HG03039 (cell line): ENCODE results near the gene ADAMTS20.
"Not testable (repeated sequence)": the region's sequence is repeated elsewhere in the genome, so short reads cannot be mapped to it uniquely, and the experiment has no call there.

Source experiments
- ATAC-seq: cut with Tn5 transposase; IDR thresholded peaks from one replicate; pipeline ENCODE4 v1.9.1; 2021; ENCODE audit warnings: mild to moderate bottlenecking, moderate library complexity; ENCODE audit not compliant: unreplicated experiment

Gene ADAMTS20

DNA sequence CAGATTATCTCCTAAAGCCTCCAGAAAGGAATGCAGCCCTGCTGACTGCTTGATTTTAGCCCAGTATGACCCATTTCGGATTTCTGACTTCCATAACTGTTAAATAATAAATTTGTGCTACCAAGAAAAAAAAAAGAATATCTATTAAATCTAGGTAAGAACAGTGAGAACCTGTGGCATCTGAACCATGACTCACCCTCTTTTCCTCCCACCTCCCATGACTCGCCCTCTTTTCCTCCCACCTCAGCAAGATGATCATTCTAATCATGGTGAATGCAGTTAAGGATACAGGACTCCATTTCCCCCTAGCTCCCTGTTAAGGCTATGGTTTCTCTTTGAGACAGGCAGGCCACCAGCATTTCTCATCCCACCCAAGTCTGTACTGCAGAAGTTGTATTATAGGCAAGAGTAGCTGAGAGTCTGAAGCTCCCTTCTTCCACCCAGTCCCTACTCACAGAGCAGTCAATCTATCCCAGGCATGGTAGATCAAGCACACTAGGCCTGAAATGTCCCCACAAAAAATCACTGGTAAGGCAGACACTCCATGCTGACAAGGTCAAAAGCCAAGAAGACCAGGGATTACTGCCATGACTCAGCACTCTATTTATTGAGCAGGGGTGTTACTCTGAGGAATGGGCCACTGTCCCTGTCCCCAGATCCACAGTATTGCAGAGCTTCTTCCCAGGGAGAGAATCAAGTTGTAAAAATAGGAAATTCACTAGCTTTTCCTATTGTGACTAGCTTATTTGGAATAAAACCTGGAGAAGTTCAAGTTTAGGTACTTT lies 188.9 kb downstream of the ADAMTS20 start:
- no peak for ATAC-seq

DNA sequence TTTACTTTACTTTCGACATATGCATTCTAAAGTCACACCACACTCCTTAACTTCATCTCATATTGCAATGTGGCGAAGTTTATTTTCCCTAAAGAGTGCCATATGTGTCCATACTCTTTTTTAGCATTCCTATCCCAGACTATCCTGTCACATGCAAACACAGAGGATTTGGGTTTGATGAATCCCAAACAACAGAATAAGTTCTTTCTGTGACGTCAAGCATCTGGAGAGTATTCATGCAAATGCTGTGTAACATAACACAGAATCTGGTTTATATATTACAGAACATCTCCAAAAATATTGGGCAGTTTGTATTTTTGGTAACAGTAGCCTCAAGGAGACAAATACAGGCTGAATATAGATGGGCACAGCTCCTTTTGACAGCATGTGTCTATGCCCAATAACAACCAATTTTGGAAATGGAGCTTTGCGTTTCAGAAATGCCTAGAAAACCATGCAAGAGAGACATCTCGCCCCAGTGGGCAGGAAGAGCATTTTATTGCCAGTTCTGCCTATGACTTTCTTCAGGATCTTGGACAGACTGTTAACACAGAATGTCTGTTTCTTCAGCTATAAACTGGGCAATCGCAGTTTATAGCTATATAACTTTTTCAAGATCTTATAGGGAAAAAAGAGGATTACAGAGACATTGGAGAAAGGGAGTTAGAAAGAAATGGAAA lies 190.8 kb downstream of the ADAMTS20 start:
- ATAC-seq = no peak

DNA sequence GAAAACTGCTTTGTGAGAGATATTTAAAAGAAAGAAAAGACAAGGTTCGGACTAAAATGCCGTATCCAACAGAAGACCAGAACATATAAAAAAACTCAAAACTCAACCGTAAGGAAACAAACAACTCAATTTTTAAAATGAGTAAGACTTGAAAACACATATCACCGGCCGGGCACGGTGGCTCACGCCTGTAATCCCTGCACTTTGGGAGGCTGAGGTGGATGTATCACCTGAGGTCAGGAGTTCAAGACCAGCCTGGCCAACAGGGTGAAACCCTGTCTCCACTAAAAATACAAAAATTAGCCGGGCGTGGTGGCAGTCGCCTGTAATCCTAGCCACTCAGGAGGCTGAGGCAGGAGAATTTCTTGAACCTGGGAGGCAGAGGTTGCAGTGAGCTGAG lies 192.0 kb downstream of the ADAMTS20 start:
- ATAC-seq = not testable (repeated sequence)

DNA sequence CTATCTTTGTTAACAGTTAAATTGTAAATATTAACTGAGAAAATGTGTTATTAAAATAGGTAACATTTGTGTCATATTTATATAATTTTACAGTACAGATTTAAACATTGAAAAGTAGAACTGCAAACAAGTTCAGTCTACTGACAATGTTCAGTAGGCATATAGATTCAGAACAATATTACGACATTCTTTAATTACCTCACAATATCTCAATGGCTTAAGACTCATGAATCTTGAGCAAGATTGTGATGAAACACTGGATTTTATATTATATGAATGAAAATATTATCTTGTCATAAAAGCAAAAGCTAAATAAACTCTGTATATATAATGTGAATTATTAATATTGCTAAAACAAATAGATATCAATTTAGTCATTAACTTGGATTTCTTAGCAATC lies 194.9 kb downstream of the ADAMTS20 start:
- no peak for ATAC-seq

DNA sequence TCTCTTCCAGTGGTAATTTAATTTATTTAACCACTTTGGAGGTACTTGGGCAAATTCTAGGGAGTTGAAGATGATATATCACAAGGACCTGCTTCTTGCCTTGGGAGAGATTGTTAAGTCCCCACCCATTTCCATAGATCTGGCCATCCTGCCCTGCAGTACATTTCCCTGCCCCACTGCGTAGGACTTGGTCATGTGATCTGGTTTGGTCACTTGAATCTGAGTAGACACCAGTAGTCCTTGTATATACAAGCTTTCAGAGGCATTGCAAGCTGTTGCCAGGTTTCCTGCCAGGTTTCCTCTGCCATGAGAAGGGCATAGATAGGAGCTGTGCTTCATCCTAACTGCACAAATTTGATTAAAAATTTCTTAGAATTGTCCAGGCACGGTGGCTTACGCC lies 200.0 kb downstream of the ADAMTS20 start:
- no peak for ATAC-seq

DNA sequence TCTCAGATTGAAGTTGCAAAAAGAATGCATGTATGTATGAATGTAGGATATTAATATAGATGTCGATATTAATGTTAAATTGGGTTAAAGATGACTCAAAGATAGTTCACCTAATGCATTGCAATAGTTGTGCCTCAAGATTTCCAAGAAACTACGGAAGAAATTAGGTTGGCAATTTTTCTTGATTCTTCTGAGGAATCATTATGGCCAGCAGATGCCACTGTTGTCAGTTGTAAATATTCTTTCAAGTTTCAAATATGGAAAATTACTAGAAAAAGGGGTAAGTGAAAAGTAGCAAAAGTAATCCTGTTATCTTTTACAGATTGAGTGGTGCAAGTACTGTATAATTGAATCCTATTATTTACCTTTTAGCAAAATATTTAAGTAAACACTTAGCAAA lies 202.1 kb downstream of the ADAMTS20 start:
- no peak for ATAC-seq

DNA sequence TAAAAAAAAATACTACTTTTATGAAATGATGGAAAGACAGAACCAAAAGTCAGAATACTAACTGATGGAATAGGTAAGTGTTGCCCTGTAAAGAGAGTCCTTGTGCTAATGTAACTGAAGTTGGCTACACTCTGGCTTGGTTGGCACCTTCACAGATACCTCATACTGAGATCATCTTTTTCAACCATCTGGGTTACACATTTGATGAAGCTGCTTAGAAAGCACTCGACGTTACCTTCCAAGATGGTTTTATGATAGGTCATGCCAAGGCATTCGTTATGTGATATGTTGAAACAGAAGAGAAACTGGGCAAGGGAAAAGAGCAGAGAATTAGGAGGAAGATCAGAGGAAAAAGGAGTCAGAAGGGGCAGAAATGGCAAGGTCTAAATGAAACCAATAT lies 203.8 kb downstream of the ADAMTS20 start:
- no peak for ATAC-seq

DNA sequence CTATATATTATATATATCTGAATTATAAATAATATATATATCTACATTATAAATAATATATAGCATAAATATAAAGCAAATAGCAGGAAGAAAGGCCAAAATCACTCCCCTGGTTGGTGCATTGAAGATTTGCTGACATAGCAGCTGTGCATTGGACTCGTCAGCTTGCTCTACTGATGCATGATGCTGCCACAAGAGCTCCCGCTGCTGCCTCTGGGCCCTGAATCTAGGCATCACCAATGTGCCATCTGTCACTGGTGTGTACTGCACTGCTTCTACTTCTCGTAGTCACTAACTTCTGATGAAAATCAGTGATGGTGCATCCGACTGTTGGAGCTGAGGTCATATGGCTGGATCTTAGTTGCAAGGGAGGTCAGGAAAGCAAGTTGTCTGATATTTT lies 205.0 kb downstream of the ADAMTS20 start:
- no peak for ATAC-seq

DNA sequence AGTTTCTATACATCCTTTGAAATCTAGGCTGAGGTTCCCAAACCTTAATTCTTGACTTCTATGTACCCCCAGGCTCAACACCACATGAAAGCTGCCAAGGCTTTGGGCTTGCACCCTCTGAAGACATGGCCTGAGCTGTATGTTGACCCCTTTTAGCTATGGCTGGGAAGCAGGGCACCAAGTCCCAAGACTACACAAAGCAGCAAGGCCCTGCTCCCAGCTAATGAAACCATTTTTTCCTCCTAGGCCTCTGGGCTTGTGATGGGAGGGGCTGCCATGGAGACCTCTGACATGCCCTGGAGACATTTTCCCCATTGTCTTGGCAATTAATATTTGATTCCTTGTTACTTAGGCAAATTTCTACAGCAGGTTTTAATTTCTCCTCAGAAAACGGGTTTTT lies 207.0 kb downstream of the ADAMTS20 start:
- no peak for ATAC-seq

DNA sequence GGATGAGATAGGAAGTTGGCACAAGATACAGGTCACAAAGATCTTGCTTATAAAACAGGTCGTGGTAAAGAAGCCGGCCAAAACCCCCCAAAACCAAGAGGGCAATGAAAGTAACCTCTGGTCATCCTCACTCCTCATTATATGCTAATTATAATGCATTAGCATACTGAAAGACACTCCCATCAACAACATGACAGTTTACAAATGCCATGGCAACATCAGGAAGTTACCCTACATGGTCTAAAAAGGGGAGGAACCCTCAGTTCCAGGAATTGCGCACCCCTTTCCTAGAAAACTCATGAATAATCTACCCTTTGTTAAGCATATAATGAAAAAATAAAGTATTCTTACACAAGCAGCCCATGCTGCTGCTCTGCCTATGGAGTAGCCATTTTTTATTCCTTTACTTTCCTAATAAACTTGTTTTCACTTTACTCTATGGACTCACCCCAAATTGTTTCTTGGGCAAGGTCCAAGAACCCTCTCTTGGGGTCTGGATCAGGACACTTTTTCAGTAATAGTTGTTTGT lies 210.2 kb downstream of the ADAMTS20 start:
- ATAC-seq = not testable (repeated sequence)

DNA sequence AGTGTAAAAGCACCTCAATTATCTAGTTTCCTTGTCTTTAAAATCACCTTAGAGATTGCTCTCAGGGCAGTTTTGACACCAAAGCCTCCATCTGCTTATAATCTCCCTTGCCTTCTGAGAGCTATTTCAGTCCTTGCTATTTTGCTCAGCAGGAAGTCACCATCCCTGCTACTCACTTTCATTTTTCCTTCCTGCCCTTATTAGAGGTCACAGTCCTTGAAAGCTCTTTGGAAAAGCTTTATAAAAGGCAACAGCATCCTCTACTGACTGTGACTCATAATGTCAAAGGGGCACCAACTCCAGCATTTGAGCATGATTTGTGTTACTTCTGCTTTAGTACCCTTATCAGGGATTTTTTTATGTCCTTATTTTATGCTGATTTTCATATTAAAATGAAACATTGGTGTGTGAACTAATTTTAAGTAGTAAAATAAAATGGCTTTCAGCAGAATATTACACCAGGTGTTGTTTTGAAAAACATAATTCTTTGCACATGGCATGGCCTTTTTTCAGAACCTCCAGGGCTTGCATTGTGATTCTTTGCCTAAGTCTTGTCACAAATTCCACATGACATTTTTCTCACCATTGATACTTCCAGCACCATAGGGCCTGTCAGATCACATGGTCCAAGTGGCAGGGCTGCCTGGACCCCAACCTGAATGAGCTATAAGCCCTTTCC lies 213.0 kb downstream of the ADAMTS20 start:
- peak; percentile 64 for ATAC-seq

DNA sequence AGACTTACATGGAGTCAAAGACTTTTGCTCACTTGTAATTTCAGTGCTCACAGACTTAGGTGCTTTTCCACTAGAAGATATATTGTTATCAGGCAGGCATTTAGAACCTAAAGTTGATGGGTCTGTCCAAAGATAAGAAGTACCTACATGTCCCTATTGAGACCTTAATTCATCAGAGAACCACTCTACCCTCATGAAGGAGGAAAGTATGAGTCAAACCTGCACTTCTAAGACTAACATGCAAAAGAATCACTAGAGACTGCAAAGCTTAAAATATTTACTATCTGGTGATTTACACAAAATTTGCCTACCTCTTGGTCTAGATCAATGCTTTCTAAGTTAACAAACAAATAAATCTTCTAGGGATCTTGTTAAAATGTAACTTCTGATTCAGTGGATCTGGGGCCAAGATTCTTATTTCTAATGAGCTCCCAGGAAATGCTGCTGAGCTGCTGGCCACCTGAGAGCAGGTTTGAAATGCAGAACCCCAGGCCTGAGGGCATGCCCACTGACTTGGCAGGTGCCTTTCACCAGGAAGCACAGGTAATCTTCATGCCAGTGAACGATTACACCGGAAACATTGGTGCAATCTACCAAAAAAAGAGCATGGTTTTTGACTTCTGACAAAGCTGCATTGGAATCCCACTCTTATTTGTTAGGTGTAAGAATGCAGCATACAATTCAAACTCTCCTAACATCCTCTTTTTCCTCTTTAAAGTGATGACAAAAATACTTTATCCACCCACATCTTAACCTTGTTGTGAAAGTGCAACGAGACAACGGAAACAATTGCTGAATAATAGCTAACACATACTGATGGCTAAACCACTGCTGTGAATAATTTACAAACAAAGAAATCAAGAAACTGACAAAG lies 214.2 kb downstream of the ADAMTS20 start:
- ATAC-seq = peak; percentile 45

DNA sequence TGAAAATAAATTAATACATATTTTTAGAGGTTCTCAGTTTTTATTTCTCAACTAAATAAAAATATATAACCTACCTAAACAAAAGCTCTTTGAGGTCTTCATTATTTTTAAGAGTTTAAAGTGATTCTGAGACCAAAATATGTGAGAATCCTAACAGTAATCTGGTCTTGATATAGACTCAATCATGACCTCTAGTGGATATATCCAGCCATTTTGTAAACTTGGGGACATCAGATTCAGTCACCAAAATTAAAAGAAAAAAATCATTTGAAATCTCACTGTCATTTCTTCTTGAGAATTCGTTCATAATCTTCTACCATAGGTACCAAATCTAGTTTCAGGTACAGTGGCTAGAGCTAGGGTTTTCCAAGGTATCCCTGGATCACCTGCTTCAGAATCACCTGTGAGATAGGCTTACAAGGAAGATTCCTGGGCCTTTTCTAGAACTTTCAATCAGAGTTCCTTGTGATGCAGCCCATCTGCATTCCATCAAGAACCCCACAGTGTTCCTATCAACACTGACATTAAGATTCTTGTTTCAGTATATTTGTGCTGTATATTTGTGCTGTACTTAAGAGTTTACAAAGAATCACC lies 214.9 kb downstream of the ADAMTS20 start:
- no peak for ATAC-seq

DNA sequence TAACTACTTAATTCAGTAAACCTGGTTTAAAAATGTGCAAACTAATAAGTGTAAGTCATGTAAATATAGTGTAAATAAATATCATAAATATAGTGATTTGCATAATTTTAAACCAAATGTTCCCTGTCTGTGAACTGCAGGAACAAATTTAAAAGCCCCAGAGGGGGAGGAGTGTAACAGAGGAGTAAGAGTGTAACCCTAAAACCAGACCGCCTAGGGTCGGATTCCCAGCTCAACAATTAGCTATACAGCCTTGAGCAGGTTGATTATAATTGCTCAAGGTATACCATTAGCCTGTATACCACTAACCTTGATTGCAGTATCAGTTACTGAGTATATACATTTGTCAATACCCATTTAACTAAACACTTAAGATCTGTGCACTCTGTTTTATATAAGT lies 218.4 kb downstream of the ADAMTS20 start:
- no peak for ATAC-seq

DNA sequence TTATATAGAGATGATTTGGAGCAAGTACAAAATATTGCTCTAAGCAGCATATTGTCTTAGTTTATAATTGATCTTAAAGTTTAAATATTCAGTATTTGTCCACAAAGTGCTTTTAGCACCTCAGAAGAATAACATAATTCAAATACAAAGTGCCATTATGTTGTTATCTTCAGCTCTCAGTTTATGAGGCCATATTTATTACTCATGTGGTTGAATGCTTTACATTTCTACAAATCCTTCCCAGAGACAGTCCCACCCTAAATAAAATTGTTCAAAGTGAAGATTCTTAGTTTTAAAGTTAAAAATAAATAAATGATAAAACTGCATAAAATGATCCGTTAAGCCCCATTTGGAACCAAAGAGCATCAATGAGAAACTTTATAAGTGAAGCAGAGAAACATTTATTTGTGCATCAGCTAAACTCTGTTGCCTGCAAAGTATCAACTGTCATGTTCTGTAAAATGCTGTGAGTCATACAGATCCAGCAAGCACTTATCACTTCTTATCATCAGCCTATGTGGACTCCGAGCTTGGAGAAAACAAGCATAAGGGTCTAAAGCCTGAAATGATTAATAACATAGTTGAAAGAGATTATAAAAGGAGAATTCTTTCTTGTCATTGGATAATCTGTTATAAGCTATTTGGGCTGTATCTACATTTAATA lies 218.9 kb downstream of the ADAMTS20 start:
- ATAC-seq = no peak

DNA sequence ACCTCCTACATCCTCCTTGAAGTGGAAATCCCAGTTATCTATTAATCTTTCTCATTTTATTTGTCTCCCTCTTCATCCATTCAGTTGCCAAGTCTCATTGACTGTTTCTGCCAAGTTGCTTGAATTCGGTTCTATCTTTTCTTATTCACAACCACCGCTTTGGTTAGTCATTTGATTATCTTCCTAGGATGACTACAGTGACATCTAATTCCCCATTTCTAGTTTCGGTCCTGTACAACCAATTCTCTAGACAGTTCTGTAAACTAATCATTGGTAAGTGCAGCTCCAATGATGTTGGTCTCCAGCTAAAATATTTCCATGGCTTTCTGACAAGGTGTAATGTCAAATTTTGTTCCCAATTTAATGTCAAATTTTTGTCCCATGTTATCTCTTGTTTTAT lies 220.1 kb downstream of the ADAMTS20 start:
- no peak for ATAC-seq

DNA sequence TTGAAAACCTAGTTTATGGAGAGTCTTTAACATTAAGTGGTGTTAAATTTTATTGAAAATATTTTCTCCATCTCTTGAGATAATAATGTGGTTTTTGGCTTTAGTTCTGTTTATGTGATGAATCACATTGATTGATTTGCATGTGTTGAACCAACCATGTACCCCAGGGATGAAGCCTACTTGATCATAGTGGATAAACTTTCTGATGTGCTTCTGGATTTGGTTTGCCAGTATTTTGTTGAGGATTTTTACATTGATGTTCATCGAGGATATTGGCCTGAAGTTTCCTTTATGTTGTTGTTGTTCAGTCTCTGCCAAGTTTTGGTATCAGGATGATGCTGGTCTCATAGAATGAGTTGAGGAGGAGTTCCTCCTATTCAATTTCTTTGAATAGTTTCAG lies 222.6 kb downstream of the ADAMTS20 start:
- ATAC-seq = no peak

DNA sequence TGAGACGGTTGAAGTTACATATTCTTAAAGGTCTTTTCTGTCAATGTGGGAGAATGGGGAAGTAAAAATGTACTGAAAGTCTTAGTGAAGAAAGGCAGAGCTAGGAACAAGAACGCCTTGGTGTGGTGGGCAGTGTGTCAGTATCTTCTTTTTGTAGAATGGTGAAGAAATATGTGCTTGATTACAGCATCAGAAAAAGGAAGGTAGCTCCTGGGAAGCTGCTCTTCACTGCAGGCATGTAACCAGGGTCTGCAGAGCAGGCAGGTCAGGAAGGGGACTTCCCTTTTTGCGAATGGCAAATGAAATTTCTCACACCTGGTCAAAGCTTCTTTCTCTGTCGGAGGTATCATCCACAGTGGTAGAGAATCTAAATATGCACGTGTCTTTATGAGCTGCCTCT lies 226.2 kb downstream of the ADAMTS20 start:
- ATAC-seq = no peak

DNA sequence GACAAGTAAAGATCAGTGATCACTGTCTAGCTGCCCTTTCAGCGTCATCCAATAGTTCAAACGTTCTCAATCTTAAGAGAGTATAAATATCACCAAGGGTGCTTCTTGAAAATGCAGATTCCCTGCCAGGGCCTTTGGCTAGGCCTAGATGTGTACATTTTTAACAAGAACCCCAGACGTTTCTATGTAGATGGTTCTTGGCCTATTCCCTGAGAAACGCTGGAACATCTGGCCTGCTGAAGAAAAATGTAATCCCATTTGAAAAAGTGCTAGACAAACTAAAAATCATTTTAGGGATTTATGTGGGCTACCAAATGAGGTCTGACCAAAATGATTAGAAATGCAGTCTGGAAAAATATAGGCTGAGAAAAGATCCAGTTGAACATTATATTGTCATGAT lies 231.7 kb downstream of the ADAMTS20 start:
- ATAC-seq = no peak

DNA sequence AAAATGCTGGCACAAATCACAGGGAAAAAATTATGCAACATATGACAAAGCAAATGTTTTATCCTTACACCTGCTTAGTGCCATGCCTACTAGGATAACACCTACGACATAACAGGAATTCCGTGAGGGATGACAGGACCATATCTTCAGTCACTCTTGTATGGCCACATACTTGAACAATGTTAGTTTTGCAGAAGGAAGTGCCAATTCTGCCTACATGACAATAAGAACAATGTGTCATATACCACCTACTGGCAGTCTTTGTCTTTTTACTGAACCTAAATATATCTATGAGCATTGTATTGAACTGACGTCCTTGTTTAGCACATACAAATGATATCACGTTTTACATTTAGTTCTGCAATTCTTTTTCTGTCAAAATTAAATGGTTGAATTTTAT lies 234.0 kb downstream of the ADAMTS20 start:
- ATAC-seq = no peak
